ENCODE data around the gene NISCH.

DNA sequence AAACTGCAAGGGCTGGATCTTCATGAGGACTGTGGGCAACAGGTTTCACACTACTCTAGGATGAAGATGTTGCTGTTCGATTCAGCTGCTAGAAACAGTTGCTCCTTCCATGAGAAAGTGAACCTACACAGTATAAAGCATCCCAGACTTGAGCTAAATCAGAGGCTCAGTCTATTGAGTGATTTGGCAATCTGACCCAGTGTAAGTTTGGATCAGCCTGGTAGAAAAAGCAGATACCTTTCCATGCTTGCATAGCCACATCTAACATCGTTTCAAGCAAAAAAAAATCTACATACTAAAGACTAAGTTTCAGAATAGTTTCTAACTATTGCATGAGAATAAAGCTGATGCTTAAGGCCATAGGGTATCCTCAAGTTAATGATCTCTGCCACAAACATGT is 85.6 kb downstream of the NISCH start:
- no peak for TF ChIP-seq POLR2A (IDR thresholded peaks at IDR 0.05)
- TF ChIP-seq, protein P1, sequence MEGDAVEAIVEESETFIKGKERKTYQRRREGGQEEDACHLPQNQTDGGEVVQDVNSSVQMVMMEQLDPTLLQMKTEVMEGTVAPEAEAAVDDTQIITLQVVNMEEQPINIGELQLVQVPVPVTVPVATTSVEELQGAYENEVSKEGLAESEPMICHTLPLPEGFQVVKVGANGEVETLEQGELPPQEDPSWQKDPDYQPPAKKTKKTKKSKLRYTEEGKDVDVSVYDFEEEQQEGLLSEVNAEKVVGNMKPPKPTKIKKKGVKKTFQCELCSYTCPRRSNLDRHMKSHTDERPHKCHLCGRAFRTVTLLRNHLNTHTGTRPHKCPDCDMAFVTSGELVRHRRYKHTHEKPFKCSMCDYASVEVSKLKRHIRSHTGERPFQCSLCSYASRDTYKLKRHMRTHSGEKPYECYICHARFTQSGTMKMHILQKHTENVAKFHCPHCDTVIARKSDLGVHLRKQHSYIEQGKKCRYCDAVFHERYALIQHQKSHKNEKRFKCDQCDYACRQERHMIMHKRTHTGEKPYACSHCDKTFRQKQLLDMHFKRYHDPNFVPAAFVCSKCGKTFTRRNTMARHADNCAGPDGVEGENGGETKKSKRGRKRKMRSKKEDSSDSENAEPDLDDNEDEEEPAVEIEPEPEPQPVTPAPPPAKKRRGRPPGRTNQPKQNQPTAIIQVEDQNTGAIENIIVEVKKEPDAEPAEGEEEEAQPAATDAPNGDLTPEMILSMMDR (IDR thresholded peaks at IDR 0.05), result no peak
